Stimulated activated CD4-positive, alpha-beta T cell treated with anti-CD3 and anti-CD28 coated beads, Interleukin-4, amount 100 ng/mL, for 4 hours (primary cell): ENCODE measurements around the gene SGCD.
"Not testable (repeated sequence)": the region's sequence is repeated elsewhere in the genome, so short reads cannot be mapped to it uniquely, and the experiment has no call there.

Experiments used
- DNase-seq, 2 experiments: peaks; one replicate each; pipeline ENCODE4 v3.0.0-alpha.2; 2020

SGCD gene

DNA sequence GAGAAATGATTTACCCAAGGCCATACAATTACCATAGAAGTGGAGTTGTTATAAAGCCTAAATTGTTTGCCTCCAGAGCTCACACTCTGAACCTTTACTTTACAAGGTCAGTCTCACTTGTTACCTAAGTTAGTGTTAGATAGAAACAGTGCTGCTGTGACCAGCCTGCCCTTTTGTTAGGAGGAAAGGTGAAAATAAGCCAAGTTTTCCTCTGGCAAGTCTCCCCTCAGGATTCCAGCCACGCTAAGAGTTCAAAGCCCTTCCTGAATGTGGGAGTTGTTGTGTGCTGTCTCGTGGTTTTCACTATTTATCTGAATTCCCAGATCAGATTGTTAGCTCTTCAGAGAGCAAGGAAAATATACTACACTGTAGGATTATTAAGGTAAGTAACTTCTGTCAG is 260.0 kb downstream of the SGCD start:
- DNase-seq: no peak

DNA sequence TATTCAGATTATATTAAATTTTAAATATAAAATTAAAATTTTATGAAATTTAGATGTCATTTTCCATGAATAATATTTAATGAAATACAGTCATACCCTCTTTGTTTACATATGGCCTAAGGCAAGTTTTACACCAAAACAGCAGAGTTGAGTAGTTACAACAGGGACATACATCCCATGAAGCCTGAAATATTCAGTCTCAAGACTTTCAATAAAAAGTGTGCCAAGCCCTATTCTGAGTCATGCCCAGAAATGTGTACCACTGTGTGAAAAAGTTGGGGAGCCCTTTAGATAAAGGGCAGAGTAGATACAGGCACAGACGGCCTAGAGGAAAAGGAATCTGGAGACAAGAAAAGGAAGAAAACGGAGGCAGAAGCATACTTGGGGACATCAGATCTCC is 261.3 kb downstream of the SGCD start:
- no peak for DNase-seq

DNA sequence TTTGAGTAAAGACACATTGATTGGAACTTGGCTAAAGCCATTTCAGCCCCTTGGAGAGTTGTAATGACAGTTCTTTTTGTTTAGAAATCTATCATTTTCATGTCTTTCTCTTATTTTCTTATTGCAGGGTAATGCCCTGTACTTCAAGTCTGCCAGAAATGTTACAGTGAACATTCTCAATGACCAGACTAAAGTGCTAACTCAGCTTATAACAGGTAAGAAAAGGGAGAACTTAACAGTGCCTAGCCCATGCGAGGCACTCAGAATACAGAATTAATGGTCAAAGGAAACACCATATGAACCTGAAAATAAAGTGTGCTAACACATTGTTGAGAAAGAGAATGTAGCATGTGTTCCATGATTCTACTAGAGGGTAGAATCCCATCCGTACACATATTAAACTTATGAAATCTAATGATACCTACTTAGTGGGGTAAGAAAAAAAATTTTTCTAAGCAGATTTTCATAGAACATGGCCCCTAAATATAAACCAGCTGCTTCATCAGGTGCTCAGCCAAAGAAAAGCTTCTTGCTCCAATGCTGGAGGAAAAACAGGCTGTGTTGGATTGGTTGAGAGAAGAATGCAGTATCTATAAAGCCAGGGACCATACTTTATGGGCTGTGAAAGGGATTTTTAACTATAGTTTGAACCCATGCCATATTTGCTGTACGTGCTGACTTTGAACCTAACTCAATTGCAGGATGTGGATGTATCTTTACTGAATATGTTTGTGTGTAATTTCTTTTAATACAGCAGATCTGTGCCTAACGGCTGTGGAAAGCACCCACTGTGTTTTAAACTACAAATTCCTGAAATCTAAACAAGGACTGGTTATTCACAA is 262.4 kb downstream of the SGCD start:
- DNase-seq: no peak

DNA sequence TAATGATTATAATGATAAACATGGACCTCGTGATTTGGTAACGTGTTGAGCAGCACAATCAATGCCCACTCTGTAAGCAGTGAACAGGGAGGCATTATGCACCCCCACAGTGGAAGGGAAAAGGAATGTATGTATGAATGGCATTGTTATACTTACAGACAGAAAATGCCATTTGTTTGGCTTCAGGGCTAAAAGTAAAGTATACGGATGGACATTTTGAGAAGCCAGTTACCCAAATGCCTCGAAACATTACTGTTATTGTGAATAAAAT is 262.9 kb downstream of the SGCD start:
- no peak for DNase-seq

DNA sequence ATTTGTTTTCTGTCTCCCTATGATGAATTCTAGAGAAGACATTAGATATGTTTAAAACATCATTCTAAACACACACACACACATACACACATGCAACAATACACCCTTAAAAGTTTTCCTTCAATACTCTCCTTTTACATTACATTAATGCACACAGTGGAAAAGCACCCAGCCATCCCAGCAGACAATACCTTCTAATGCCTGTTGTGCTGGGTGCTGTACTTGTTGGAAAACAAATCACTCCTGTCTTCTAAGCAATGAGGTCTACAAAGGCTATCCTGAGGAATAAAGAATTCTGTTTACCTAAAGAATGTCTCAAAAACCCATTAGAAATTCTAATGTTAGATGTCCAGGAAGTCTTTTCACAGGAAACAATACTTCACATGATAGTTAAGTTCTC is 264.0 kb downstream of the SGCD start:
- DNase-seq: no peak

DNA sequence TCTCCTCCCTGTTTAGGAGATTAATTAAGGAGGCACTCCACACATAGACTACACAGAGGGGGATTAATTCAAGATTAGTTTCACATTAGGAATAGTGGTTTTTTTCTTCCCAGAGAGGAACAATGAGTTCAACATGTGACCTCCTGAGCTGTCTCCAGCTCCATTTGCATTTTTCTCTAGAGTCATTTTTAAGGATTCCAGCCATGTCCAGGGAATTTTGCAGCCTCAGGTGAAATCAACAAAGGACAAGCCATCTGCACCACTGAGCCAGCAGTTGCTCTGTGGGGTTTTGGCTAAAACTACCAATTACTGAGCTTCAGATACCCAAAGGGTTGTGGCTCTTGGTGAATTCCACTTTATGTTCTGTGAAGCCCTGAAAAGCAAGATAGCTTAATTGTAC is 264.7 kb downstream of the SGCD start:
- no peak for DNase-seq

DNA sequence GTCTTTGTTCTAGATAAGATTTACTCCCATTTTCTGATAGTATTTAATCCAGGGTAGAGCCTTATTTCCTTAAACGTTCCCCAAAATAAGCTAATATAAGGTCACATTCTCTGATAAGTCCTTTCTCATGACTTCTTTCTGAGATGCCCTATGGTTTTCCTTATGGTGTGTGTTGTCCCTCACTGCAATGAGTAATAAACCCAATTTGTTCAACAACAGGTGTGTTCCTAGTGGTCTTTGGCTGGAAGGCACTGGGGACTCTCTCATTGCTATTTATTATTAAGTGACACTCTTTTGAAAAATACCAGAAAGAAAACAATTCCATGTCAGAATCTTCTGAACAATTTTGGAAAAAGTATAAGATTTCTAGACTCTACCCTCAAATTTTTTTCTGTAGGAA is 266.6 kb downstream of the SGCD start:
- DNase-seq: no peak

DNA sequence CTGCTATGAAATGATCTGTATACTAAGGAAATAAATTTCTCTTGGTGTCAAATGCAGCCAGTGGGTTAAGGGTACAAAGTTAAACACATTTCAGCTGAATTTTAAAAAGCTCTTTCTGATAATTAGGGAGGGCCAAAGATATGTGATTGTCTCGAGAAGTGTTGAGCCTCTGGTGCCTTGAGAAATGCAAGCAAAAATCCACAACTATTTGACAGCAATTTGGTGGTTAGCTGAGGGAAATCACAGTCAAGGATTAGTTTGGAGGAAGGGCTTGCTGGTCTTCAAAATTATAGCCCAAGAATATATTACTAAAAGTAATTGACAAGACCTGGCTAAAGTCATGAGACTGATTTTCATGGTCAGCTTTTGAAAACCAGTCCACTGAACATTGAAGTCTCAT is 267.4 kb downstream of the SGCD start:
- no peak for DNase-seq

DNA sequence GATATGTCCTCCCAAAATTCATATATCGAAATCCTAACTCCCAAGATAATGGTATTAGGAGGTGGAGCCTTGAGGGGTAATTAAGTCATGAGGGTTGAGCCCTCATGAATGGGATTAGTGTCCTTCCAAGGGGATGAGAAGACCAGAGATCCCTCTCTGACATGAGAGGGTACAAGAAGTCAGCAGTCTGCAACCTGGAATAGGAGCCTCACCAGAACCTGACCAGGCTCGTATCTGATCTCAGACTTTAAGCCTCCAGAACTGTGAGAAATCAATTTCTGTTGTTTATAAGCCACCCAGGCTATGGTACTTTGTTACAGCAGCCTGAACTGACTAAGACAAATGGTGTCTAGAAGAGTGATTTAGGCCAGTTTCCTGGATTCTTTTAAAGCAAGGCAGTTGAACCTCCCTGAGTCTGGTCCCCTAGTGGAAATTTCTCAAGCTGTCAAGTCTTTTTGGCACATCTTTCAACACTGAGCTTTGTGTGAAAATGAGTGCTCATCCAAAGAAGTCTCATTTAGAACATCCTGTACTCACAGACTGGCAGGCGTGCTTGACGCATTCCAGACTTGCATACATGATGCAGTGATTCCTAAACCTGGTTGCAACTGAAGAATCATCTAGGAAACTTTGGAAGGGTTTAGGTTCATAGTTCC is 268.3 kb downstream of the SGCD start:
- no peak for DNase-seq

DNA sequence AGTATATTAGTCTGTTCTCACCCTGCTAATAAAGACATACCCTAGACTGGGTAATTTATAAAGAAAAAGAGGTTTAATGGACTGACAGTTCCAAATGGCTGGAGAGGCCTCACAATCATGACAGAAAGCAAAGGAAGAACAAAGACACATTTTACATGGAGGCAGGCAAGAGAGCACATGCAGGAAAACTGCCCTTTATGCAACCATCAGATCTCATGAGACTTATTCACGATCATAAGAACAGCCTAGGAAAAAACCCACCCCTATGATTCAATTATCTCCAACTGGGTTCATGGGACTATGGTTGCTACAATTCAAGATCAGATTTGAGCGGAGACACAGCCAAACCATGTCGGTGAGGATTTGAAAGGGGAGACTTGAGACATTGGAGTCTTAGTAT is 270.3 kb downstream of the SGCD start:
- no peak for DNase-seq

DNA sequence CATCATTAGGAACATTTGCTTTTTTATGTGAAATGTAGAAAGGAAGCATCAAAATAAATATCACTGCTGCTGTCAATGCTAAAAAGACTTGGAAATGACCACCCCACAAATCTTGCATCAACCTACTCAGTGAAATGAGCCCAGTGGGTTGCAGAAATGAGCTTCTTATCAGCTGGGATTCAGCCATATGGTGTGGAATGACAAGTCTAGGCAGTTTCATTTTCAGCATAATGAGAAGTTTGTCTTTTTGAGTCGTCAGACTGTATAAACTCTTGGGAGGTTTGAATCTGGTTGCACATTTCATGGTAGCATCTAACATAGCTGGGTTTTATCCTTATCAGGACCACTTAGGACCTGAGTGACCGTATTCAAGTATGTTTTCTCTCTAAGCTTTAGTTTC is 272.0 kb downstream of the SGCD start:
- no peak for DNase-seq

DNA sequence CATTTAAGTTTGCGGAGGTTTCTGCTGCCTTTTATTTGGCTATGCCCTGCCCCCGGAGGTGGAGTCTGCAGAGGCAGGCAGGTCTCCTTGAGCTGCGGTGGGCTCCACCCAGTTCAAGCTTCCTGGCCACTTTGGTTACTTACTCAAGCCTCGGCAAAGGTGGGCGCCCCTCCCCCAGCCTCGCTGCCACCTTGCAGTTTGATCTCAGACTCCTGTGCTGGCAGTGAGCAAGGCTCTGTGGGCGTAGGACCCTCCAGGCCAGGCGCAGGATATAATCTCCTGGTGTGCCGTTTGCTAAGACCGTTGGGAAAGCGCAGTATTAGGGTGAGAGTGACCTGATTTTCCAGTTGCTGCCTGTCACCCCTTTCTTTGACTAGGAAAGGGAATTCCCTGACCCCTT is 283.6 kb downstream of the SGCD start:
- DNase-seq: not testable (repeated sequence)

DNA sequence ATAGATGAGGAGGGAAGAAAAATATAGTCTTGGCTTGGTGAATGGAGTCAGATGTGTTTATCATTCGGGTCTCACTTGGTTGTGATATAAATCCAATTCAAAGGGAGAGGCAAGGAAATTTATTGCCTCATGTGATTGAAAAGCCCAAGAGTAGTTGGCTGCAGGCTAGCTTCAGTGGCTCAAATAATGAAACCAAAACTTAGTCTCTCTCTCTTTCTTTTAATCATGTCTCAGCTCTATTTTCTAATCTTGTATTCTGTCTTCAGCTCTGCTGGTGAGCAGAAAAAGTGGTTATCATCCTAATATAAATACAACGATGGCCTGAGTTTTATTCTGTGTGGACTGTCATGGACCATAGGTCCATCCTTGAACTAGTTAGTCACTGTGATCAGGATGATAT is 288.9 kb downstream of the SGCD start:
- no peak for DNase-seq

DNA sequence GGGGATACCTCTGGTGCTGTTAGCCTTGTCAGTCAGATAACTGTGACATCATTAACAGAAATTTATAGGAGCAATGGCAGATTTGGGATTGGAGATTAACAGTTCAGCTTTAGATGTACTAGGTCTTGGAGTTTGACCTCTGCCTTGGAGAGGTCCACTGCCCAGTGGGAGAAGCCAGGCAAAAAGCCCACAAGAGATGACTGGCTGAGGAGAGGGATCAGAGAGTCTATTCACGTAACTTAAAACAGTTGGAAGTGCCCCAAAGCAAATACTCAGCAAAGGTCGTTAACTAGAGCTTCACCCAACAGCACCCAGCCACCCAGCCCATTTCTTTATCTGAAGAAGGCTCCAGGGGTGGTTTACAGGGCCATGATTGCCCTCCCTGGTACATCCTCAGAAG is 290.5 kb downstream of the SGCD start:
- DNase-seq: no peak

DNA sequence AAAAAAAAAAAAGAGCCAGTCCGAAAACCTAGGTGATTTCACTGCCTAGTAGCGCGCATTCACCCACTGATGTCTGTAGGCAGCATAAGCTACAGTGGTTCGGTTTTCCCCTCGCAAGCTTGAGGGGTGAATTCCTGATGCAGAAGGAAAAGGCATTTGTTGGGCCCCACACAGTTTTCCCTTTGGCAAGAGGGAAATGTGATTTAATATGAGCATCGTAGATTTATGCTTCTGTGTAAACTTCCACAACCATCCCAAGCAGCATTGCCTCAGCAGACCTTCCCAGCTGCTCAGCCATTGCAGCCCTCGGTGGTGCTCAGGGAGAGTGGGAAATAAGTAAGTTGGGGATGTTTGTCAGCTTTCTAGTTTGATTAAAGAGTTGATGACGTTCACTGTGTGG is 291.6 kb downstream of the SGCD start:
- DNase-seq: no peak

DNA sequence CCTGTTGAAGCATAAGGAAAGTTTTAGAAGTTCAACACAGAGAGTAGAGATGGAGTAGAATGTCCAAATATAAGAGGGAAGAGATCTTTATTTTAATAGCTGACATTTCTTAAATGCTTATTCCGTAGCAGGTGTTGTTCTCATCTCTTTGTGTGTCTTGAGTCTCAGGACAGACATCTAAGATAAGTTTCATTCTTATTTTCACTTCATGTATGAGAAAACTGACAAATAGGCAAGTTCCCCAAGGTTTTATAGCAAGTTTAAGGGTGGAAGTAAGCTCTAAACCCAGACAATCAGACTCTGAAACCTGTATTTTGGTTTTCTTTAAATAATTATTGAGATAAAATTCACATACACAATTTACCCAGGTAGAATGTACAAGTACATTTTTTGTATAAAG is 294.8 kb downstream of the SGCD start:
- DNase-seq: no peak

DNA sequence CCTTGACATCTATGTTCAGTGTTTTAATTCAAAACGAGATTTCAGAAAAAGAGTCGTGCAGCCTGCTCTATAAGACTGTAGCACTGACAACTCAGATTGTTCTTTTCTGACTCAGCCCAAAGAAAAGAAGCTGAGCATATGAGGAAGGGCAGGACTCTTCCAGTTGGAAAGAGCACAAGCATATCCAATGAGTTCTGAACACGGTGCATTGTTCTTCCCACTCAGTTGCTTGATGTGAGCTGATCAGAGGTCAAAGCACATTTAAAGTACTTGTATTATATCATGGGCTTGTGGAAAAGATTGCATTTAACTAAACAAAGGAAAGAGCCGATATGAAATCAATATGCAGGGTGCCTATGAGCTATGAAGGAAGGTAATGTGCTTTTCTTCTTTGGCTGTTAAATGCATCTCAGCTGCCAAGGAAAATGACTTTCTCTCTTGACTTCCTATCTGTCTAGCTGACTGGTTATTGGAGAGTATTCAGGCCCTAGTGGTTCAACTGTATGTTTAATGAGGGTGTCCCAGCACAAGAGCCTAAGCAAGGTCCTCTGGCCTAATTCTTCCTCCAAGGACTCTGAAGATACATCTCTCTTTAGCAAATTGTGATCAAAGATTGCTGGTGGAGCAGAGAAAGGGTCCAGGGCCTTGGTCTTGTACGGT is 296.5 kb downstream of the SGCD start:
- DNase-seq: no peak

DNA sequence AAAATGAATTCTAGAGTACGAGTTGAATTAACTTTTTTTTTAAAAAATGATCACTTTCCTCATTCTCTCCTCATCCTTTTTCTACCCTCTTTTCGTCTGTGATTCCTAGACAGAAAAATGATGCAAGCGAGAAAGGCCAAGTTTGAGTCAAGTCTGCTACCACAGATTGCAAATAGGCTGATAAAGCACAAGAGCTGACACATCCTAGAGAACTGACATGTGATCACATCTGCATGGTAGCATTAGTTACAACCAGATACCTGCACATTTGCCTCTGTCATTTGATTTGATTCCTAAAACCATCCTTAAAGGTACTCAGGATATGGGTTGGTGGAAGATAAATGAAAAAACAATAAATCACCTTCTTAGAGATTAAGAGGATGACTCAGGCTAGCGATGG is 297.7 kb downstream of the SGCD start:
- DNase-seq: no peak

DNA sequence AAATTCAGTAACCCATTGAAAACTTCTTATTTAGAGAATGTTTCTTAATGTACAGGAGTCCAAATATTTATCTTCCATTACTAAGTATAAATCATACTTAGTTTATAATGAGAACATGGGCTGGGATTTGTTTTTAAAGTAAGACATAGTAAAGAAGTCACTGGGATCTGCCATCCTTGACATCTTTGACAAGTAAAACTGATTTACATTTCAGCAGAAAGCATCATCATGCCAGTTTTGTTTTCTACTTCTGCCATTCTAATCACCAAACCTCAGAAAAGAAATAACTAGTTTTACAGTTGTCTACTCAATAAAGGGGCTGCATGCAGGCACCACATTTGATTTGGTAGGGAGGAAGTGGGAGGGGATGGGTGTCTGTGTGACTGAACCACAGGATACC is 301.5 kb downstream of the SGCD start:
- DNase-seq: no peak

DNA sequence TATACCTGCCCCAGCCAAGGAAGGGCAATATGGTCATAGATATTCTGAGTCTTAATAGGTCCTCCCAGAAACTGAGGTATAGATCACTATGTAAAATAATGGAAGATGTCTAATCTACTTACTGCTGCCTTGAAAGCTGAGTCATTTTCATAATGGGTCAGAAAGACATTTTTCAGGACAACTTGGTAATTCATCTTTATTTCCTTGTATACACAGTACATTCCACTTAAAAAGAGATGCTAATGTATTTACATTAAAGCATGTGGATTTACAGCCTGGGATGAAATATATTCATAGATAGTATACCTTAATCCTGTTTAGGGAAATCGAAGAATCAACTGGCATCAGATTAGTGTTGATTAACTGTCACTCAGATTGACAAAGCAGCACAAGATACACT is 304.0 kb downstream of the SGCD start:
- DNase-seq: no peak

DNA sequence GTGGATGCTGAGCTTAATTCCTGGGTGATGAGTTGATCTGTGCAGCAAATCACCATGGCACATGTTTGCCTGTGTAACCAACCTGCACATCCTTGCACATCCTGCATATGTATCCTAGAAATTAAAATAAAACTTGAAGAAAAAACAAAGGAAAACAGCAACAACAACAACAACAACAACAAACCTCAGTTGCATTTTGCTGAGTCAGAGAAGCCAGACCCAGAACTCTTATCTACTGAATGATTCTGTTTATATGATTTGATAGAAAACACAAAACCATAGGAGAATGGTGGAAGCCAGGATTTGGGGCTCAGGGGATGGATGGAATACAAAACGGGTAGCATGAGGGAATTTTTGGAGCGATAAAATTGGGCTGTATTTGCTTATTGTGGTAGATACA is 307.3 kb downstream of the SGCD start:
- no peak for DNase-seq

DNA sequence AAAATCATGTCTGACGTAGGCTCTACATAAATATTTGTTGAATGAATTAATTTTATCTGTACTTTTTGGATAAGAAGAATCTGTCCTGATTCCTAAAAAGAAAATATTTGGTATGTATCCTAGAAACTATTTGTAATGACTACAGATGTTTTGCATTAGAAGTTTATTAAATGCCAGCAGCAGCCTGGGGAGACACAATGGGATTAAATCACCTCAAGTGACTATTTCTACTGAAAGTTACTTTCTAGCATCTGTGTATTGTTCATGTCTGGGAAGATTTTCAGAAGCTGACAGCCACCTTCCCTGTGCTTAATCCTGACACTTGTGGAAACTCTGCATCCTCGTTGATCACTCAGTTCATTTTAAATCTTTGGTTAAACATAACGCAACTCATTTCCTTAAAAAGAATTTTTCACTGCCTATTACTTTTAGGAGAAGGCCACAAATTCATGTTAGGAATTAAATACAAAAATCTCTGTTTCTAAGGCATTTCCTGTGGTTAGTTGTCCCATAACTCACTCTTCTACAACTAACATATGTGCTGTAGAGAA is 313.8 kb downstream of the SGCD start:
- DNase-seq: no peak

DNA sequence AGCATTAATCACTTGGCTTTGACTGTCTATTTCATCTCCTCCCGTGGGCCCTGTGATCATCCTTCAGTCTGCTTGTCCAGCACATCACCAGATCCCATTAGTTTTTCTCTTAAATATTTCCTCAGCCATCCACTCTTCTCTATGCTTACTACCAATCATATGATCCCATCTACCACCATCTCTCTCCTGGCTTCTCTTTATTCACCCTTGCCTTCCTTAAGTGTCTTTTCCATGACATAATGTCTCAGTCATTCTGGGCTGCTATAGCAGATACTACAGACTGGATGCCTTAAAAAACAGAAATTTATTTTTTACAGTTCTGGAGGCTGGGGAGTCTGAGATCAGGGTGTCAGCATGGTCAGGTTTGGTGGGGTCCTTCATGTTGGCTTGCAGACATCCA is 314.7 kb downstream of the SGCD start:
- DNase-seq: no peak

DNA sequence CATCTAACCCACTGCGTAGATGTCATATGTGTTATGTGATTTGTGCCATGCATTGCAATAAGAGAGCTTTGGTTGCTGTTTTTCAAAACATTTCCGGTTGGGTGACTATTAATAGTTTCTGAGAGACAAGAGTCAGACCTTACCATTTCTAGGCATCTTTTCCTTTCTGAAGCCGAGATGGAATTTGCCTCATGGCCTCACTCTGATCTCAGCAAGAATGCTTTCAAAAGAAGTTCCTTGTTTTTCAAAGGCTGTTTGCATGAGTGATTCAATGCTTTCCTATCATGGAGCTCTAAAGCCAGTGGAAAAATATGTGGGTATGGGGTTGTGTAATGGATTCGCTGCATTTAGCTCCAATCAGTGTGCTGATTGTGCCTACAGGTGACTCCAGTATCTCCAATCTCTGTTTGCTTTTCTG is 320.1 kb downstream of the SGCD start:
- no peak for DNase-seq
